ENCODE measurements around the gene LIMK1. TPM values are rescaled to one million over a fixed set of nuclear protein-coding genes. Genes with fewer than 3 reads are reported as not detected.
"Not testable (repeated sequence)": the region's sequence is repeated elsewhere in the genome, so short reads cannot be mapped to it uniquely, and the experiment has no call there.

The LIMK1 gene
- total RNA-seq, 6 donors from 2014 or later, result 15.9 to 51.9 (median 33.0) TPM

DNA sequence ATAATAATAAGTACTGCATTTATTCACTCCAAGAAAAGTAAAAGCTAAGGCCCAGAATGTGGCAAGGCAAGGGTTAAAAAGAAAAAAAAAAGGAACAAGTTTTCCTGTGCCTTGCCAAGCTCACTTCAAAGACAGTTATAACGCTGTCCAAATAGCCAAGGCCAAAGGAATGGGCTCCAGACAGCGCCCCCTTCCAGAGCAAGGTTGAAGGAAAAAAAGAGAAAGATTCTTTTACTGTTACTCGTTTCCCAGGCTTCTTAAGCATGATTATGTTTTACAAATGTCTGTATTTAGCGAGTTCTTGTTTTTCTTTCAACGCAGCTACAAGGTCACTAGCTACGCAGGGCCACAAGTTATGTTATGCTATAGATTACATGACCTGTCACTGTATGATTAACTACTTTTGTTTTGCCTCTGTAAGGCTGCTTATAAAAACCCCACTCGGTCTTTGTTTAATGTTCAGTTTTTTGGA is 81.4 kb downstream of the LIMK1 start:
- no peak overlapping the region for H3K27ac ChIP-seq
- H3K36me3 ChIP-seq, result no peaks in the 10 kb centered on the region
- no peak overlapping the region for H3K4me3 ChIP-seq
- H3K27me3 ChIP-seq, result no peaks in the 10 kb centered on the region
- DNase-seq, result no peak
- no peaks in the 10 kb centered on the region for H3K9me3 ChIP-seq
- TF ChIP-seq POLR2AphosphoS5 (IDR thresholded peaks at IDR 0.05), result no peak
- no peak for TF ChIP-seq POLR2A (IDR thresholded peaks at IDR 0.05)
- TF ChIP-seq, protein P1, sequence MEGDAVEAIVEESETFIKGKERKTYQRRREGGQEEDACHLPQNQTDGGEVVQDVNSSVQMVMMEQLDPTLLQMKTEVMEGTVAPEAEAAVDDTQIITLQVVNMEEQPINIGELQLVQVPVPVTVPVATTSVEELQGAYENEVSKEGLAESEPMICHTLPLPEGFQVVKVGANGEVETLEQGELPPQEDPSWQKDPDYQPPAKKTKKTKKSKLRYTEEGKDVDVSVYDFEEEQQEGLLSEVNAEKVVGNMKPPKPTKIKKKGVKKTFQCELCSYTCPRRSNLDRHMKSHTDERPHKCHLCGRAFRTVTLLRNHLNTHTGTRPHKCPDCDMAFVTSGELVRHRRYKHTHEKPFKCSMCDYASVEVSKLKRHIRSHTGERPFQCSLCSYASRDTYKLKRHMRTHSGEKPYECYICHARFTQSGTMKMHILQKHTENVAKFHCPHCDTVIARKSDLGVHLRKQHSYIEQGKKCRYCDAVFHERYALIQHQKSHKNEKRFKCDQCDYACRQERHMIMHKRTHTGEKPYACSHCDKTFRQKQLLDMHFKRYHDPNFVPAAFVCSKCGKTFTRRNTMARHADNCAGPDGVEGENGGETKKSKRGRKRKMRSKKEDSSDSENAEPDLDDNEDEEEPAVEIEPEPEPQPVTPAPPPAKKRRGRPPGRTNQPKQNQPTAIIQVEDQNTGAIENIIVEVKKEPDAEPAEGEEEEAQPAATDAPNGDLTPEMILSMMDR (IDR thresholded peaks at IDR 0.05), result no peak
- no peak for TF ChIP-seq EP300 (IDR thresholded peaks at IDR 0.05)
- no peak for ATAC-seq (ENCODE audit: low FRiP score in 2 of 2)
- WGBS, 2 donors, result 32 to 36% methylated on average over 7 of the region's 7 CpGs
- H3K4me1 ChIP-seq, result no peaks in the 10 kb centered on the region

GRCh38 chr7:74165867-74166593 is 82.4 kb downstream of the LIMK1 start:
- Histone ChIP-seq H3K27ac (no peak overlapping the region), H3K4me1 (no peaks in the 10 kb centered on the region), H3K4me3 (no peak overlapping the region), H3K9me3 (no peaks in the 10 kb centered on the region), H3K27me3 (no peaks in the 10 kb centered on the region), H3K36me3 (no peaks in the 10 kb centered on the region)
- TF ChIP-seq POLR2A (IDR thresholded peaks at IDR 0.05), result no peak
- TF ChIP-seq EP300 (IDR thresholded peaks at IDR 0.05), result no peak
- no peak for TF ChIP-seq POLR2AphosphoS5 (IDR thresholded peaks at IDR 0.05)
- TF ChIP-seq, protein P1 (IDR thresholded peaks at IDR 0.05), result no peak
- WGBS, 2 donors, result 94 to 95% methylated on average over 15 of the region's 15 CpGs
- DNase-seq (no peak), ATAC-seq (ENCODE audit: low FRiP score in 2 of 2) (no peak)

GRCh38 chr7:74167324-74167723 is 83.7 kb downstream of the LIMK1 start:
- not testable (repeated sequence) for H3K4me1 ChIP-seq; H3K36me3 ChIP-seq; H3K27ac ChIP-seq; H3K9me3 ChIP-seq; DNase-seq; H3K4me3 ChIP-seq; H3K27me3 ChIP-seq; ATAC-seq (ENCODE audit: low FRiP score in 2 of 2)
- 91% methylated on average over 6 of the region's 6 CpGs for WGBS, 2 donors

Other genes with a start within 250 kb of the LIMK1 start
- 10 to 100 TPM in 2 of 6 donors, 1 to 10 TPM in 4; 3.0 to 23.0 (median 7.2) TPM for gene METTL27, start 241.3 kb upstream of the LIMK1 start, total RNA-seq
- not detected for gene TMEM270, start 222.6 kb upstream of the LIMK1 start, total RNA-seq
- 100 to 1,000 TPM in 5 of 6 donors, 10 to 100 TPM in 1; 24.4 to 582 (median 229) TPM for gene ELN, start 55.6 kb upstream of the LIMK1 start, total RNA-seq
- gene EIF4H, start 90.6 kb downstream of the LIMK1 start, total RNA-seq, result 100 to 1,000 TPM; 123 to 238 (median 203) TPM
- gene LAT2, start 126.2 kb downstream of the LIMK1 start, total RNA-seq, result 10 to 100 TPM; 15.2 to 77.1 (median 34.7) TPM
- gene RFC2, start 170.6 kb downstream of the LIMK1 start, total RNA-seq, result 10 to 100 TPM in 5 of 6 donors, 1 to 10 TPM in 1; 9.5 to 19.4 (median 14.0) TPM
- 10 to 100 TPM; 12.1 to 55.5 (median 24.8) TPM for gene CLIP2, start 205.6 kb downstream of the LIMK1 start, total RNA-seq